Measurements from ENCODE around the gene ZRANB1.

GRCh38 chr10:125002047-125002422 lies 60.1 kb downstream of the ZRANB1 start:
- TF ChIP-seq POLR2A (IDR thresholded peaks at IDR 0.05; ENCODE audit: low read depth, low read length), result no peak
- TF ChIP-seq, protein P1, sequence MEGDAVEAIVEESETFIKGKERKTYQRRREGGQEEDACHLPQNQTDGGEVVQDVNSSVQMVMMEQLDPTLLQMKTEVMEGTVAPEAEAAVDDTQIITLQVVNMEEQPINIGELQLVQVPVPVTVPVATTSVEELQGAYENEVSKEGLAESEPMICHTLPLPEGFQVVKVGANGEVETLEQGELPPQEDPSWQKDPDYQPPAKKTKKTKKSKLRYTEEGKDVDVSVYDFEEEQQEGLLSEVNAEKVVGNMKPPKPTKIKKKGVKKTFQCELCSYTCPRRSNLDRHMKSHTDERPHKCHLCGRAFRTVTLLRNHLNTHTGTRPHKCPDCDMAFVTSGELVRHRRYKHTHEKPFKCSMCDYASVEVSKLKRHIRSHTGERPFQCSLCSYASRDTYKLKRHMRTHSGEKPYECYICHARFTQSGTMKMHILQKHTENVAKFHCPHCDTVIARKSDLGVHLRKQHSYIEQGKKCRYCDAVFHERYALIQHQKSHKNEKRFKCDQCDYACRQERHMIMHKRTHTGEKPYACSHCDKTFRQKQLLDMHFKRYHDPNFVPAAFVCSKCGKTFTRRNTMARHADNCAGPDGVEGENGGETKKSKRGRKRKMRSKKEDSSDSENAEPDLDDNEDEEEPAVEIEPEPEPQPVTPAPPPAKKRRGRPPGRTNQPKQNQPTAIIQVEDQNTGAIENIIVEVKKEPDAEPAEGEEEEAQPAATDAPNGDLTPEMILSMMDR (conservative IDR thresholded peaks at IDR 0.05; ENCODE audit: low read depth, low read length), result no peak
- TF ChIP-seq, protein P2, sequence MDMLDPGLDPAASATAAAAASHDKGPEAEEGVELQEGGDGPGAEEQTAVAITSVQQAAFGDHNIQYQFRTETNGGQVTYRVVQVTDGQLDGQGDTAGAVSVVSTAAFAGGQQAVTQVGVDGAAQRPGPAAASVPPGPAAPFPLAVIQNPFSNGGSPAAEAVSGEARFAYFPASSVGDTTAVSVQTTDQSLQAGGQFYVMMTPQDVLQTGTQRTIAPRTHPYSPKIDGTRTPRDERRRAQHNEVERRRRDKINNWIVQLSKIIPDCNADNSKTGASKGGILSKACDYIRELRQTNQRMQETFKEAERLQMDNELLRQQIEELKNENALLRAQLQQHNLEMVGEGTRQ (IDR thresholded peaks at IDR 0.05; ENCODE audit: low read depth, low read length), result no peak

Data from IMR-90 (cell line).